Testis (tissue), 2 donors: ENCODE results near the gene CAPN5.

Source experiments
- CTCF ChIP-seq, 3 experiments: fragments of 450-650 bp in 2 of 3; fragments of 200-600 bp in 1 of 3; sonication (generic) in 1 of 3; IDR thresholded peaks; one replicate each; pipeline ENCODE4 v1.5.1; 2016 to 2019; ENCODE audit warnings: antibody characterized with exemption in 3 of 3, mild to moderate bottlenecking in 2 of 3, moderate library complexity in 1 of 3
- POLR2A ChIP-seq: fragments of 450-650 bp; IDR thresholded peaks from one replicate; pipeline ENCODE4 v1.6.1; 2017; ENCODE audit warnings: antibody characterized with exemption, mild to moderate bottlenecking, moderate library complexity

GRCh38 chr11:77090046-77090372 is 23.2 kb downstream of the CAPN5 start:
- TF ChIP-seq CTCF (IDR thresholded peaks at IDR 0.05) (no peak), POLR2A (no peak)
